H1 (cell line): ENCODE results near the gene RPUSD1. TPM values are rescaled to one million over a fixed set of nuclear protein-coding genes. Genes with fewer than 3 reads are reported as not detected.

Experiments used
- CTCF ChIA-PET: fragments of 300-600 bp; sonication (Branson Sonifier 250); formaldehyde crosslinking; loops from one replicate; lab custom pipeline; 2021; ENCODE audit not compliant: partially characterized antibody; lab: Charles Lee
- POLR2A ChIA-PET: fragments of 300-600 bp; sonication (Branson Sonifier 250); formaldehyde crosslinking; loops from one replicate; lab custom pipeline; 2021; ENCODE audit warnings: inconsistent platforms; ENCODE audit not compliant: partially characterized antibody; lab: Charles Lee
- DNase-seq, 2 experiments: peaks; one replicate each; pipeline versions ENCODE4 v3.0.0 to v3.0.0-alpha.2; 2010 to 2022; ENCODE audit warnings: low spot score in 2 of 2, low read depth in 1 of 2, mixed read lengths in 1 of 2
- FAIRE-seq: peaks from 2 replicates; lab custom pipeline; 2011; peaks lifted over from hg19 to GRCh38; lab: Jason Lieb, UNC
- H2AFZ ChIP-seq: 2 replicates; pipeline ENCODE4 v1.8.1; 2012; ENCODE audit warnings: low read length, inconsistent platforms
- H2AK5ac ChIP-seq: 2 replicates; pipeline ENCODE4 v1.6.1; 2013; ENCODE audit warnings: low read depth, low read length
- H2BK120ac ChIP-seq: replicated peaks from 2 replicates; pipeline ENCODE3; 2013; ENCODE audit warnings: low read depth, low read length, inconsistent platforms
- H2BK12ac ChIP-seq: 2 replicates; pipeline ENCODE4 v1.6.1; 2013; ENCODE audit warnings: low read depth, low read length
- H2BK15ac ChIP-seq: 2 replicates; pipeline ENCODE4 v1.6.1; 2013; ENCODE audit warnings: low read length
- H2BK20ac ChIP-seq: 2 replicates; pipeline ENCODE4 v1.6.1; 2013; ENCODE audit warnings: low read length
- H2BK5ac ChIP-seq: 2 replicates; pipeline ENCODE4 v1.6.1; 2013; ENCODE audit warnings: low read depth, low read length
- H3K14ac ChIP-seq: 2 replicates; pipeline ENCODE4 v1.6.1; 2013; ENCODE audit warnings: inconsistent platforms; ENCODE audit not compliant: insufficient read length
- H3K18ac ChIP-seq: 2 replicates; pipeline ENCODE4 v1.6.1; 2013; ENCODE audit warnings: low read length; ENCODE audit errors: extremely low read depth
- H3K23ac ChIP-seq: 2 replicates; pipeline ENCODE4 v1.6.1; 2013; ENCODE audit warnings: inconsistent platforms; ENCODE audit not compliant: insufficient read length
- H3K23me2 ChIP-seq: 2 replicates; pipeline ENCODE4 v1.6.1; 2013; ENCODE audit warnings: low read depth, low read length
- H3K27ac ChIP-seq: 2 replicates; pipeline ENCODE4 v1.6.1; 2011; ENCODE audit warnings: low read depth, low read length, inconsistent platforms
- H3K27me3 ChIP-seq, 4 experiments: replicated peaks in 1 of 4; 1 replicate in 1 of 4; 2 replicates in 3 of 4; pipeline versions ENCODE4 v1.6.1 to v1.8.1; 2011 to 2013; ENCODE audit warnings: low read length in 3 of 4, mild to moderate bottlenecking in 3 of 4, inconsistent platforms in 2 of 4, mixed read lengths in 2 of 4, moderate library complexity in 1 of 4; ENCODE audit not compliant: control insufficient read depth in 3 of 4, insufficient read depth in 3 of 4; ENCODE audit errors: extremely low read depth in 1 of 4
- H3K36me3 ChIP-seq, 4 experiments: 2 replicates each; pipeline versions ENCODE4 v1.6.1 to v1.8.1; 2011 to 2013; ENCODE audit warnings: mild to moderate bottlenecking in 4 of 4, low read length in 3 of 4, moderate library complexity in 2 of 4, control low read depth in 1 of 4, inconsistent platforms in 1 of 4; ENCODE audit not compliant: insufficient read depth in 4 of 4, control insufficient read depth in 2 of 4
- H3K4ac ChIP-seq: replicated peaks from 2 replicates; pipeline ENCODE3; 2013; ENCODE audit warnings: low read length, low read depth, mixed read lengths, inconsistent platforms; ENCODE audit not compliant: insufficient read length
- H3K4me1 ChIP-seq, 4 experiments: replicated peaks in 1 of 4; 1 replicate in 1 of 4; 2 replicates in 3 of 4; pipeline versions ENCODE4 v1.6.1 to v1.8.1; 2011 to 2013; ENCODE audit warnings: low read length in 3 of 4, inconsistent platforms in 2 of 4, mixed read lengths in 1 of 4; ENCODE audit not compliant: insufficient read depth in 4 of 4, control insufficient read depth in 3 of 4
- H3K4me2 ChIP-seq, 2 experiments: 2 replicates each; pipeline versions ENCODE4 v1.6.1 to v1.8.1; 2011 to 2013; ENCODE audit warnings: low read depth in 2 of 2, low read length in 2 of 2, control low read depth in 1 of 2, inconsistent platforms in 1 of 2, mild to moderate bottlenecking in 1 of 2; ENCODE audit not compliant: insufficient read depth in 1 of 2
- H3K4me3 ChIP-seq, 4 experiments: fragments of 200-600, 300-600 bp in 1 of 4; sonication (generic), shearing (Covaris generic), sonication (Bioruptor Twin) in 1 of 4; 2 replicates each; pipeline versions ENCODE4 v1.5.1 to v1.8.1; 2011 to 2016; ENCODE audit warnings: low read length in 4 of 4, low read depth in 3 of 4, control low read depth in 2 of 4, inconsistent platforms in 2 of 4, mild to moderate bottlenecking in 2 of 4, mixed read lengths in 1 of 4, moderate library complexity in 1 of 4; ENCODE audit not compliant: insufficient read depth in 2 of 4; ENCODE audit errors: extremely low read depth in 1 of 4
- H3K56ac ChIP-seq: replicated peaks from 2 replicates; pipeline ENCODE3; 2013; ENCODE audit warnings: low read depth, mild to moderate bottlenecking, mixed read lengths, low read length, inconsistent platforms; ENCODE audit not compliant: insufficient read length
- H3K79me1 ChIP-seq: 2 replicates; pipeline ENCODE4 v1.6.1; 2013; ENCODE audit warnings: low read depth, low read length, control low read depth
- H3K79me2 ChIP-seq, 2 experiments: 2 replicates each; pipeline versions ENCODE4 v1.6.1 to v1.8.1; 2012 to 2013; ENCODE audit warnings: low read length in 2 of 2, mild to moderate bottlenecking in 2 of 2, inconsistent platforms in 1 of 2; ENCODE audit not compliant: insufficient read depth in 2 of 2, control insufficient read depth in 1 of 2
- H3K9ac ChIP-seq, 4 experiments: replicated peaks in 1 of 4; 1 replicate in 1 of 4; 2 replicates in 3 of 4; pipeline versions ENCODE4 v1.6.1 to v1.8.1; 2011 to 2013; ENCODE audit warnings: low read depth in 3 of 4, low read length in 3 of 4, control low read depth in 2 of 4, mild to moderate bottlenecking in 2 of 4, moderate library complexity in 2 of 4, inconsistent platforms in 1 of 4; ENCODE audit errors: extremely low read depth in 1 of 4
- H3K9me3 ChIP-seq, 2 experiments: 2 replicates each; pipeline versions ENCODE4 v1.6.1 to v1.8.1; 2012 to 2013; ENCODE audit warnings: mild to moderate bottlenecking in 2 of 2, moderate library complexity in 2 of 2, control low read depth in 1 of 2, inconsistent platforms in 1 of 2, low read depth in 1 of 2, low read length in 1 of 2, mixed read lengths in 1 of 2; ENCODE audit not compliant: insufficient read depth in 2 of 2
- H4K20me1 ChIP-seq, 2 experiments: replicated peaks in 1 of 2; 2 replicates each; pipeline versions ENCODE3 to v1.8.1; 2011 to 2013; ENCODE audit warnings: inconsistent platforms in 2 of 2, low read length in 2 of 2, mild to moderate bottlenecking in 1 of 2; ENCODE audit not compliant: insufficient read depth in 2 of 2, control insufficient read depth in 1 of 2
- H4K5ac ChIP-seq: 2 replicates; pipeline ENCODE4 v1.6.1; 2013; ENCODE audit warnings: low read length, low read depth, mixed read lengths, inconsistent platforms; ENCODE audit not compliant: insufficient read length
- H4K8ac ChIP-seq: 2 replicates; pipeline ENCODE4 v1.8.0; 2013; ENCODE audit warnings: mild to moderate bottlenecking, moderate library complexity, low read length, inconsistent platforms; ENCODE audit not compliant: insufficient read depth; ENCODE audit errors: extremely low read depth
- H4K91ac ChIP-seq: replicated peaks from 2 replicates; pipeline ENCODE3; 2013; ENCODE audit warnings: low read length, mixed read lengths, inconsistent platforms; ENCODE audit not compliant: insufficient read length
- EGR1 ChIP-seq: IDR thresholded peaks from 2 replicates; pipeline ENCODE4 v1.6.1; 2011; ENCODE audit warnings: low read depth, low read length, borderline replicate concordance
- GABPA ChIP-seq: IDR thresholded peaks from 2 replicates; pipeline ENCODE4 v1.6.1; 2011; ENCODE audit warnings: mild to moderate bottlenecking, low read length, moderate library complexity, borderline replicate concordance; ENCODE audit not compliant: insufficient read depth
- RNF2 ChIP-seq: fragments of 200-900, 300-1000 bp; sonication (generic); IDR thresholded peaks from 2 replicates; pipeline ENCODE4 v1.7.1; 2016; ENCODE audit warnings: borderline replicate concordance, low read depth, mild to moderate bottlenecking, antibody characterized with exemption, low read length; ENCODE audit not compliant: poor library complexity, severe bottlenecking; ENCODE audit errors: missing control alignments
- SIRT6 ChIP-seq: IDR thresholded peaks from one replicate; pipeline ENCODE4 v1.7.1; 2012; ENCODE audit warnings: low read length, inconsistent platforms
- WGBS, 2 experiments: shearing (Covaris generic) in 1 of 2; methylation state at CpG; one replicate each; pipeline versions ENCODE4 v1.1.6 to v1.1.7; 2013 to 2015; ENCODE audit warnings: low lambda C conversion rate in 2 of 2, mixed read lengths in 2 of 2, inconsistent platforms in 1 of 2, low coverage in 1 of 2, missing lambda C conversion rate in 1 of 2; ENCODE audit not compliant: insufficient replicate concordance in 2 of 2, insufficient coverage in 1 of 2, insufficient read length in 1 of 2; ENCODE audit errors: extremely low coverage in 1 of 2, missing lambda C conversion rate in 1 of 2; 5-methylcytosine and 5-hydroxymethylcytosine counted together
- polyA plus RNA-seq, 7 experiments: library from polyadenylated mRNA; depleted of rRNA in 3 of 7; stranded (reverse) in 5 of 7; unstranded in 2 of 7; fragments of >200 nt in 5 of 7; fragments of 200-250 nt in 2 of 7; gene quantifications; 1 replicate in 5 of 7; 2 replicates in 1 of 7; 4 replicates in 1 of 7; pipeline versions ENCODE4 v1.2.1 to v1.2.3, GENCODE V29; 2011 to 2013; ENCODE audit warnings: missing spikeins in 2 of 7, mixed read lengths in 2 of 7
- total RNA-seq: library from RNA; stranded (reverse); fragmentation: NEBNext Ultra II Directional; extraction: Animal tissue kit (Norgen Biotek cat#: 25700); gene quantifications from 2 replicates; pipeline ENCODE4 v1.2.1, GENCODE V29; 2021

The RPUSD1 gene
- total and polyA plus RNA-seq, 2 of the 8 experiments (the other 6 are each of a cell fraction or from before 2014, with no cell fraction given): 32.2 to 61.8 TPM

- CTCF ChIA-PET: interaction anchor here (1.0 to 5.0 kb wide), 6 partner anchors 12 to 48 kb away, joined by 3 to 38 read pairs (median 6); partner anchors contain the start of gene CCDC78
- Histone ChIP-seq H2BK5ac (no peak overlapping the region), H3K4me2 (no peak overlapping the region), H3K18ac (no peak overlapping the region), H2BK120ac (no peak overlapping the region), H3K27me3 (no peaks in the 10 kb centered on the region), H4K5ac (no peak overlapping the region), H3K79me1 (no peaks in the 10 kb centered on the region), H2BK20ac (no peak overlapping the region), H3K4me1 (peaks cover 0 to 2% (median 0%) of the 10 kb centered on the region in 4 experiments; a peak in 1 of 7 replicates), H3K27ac (no peak overlapping the region), H4K8ac (no peak overlapping the region), H2AFZ (no peak overlapping the region)
- POLR2A ChIA-PET: interaction anchor here (0.7 to 2.9 kb wide), 8 partner anchors 8 to 42 kb away, joined by 3 to 8 read pairs (median 5); partner anchors contain the start of gene CIAO3
- TF ChIP-seq SIRT6 (no peak), EGR1 (no peak), GABPA (no peak), RNF2 (no peak)
- TF ChIP-seq, all 59 proteins: peak for 0
- FAIRE-seq (no peak), DNase-seq (no peak)
- H4K91ac ChIP-seq: no peak overlapping the region
- WGBS, 2 experiments: 89% methylated on average over 14 of the region's 15 CpGs; no CpG with 5 or more reads in 1 of the 2 experiments
- no peak overlapping the region for H3K4ac ChIP-seq
- no peak overlapping the region for H3K14ac ChIP-seq
- H2BK12ac ChIP-seq: no peak overlapping the region
- H4K20me1 ChIP-seq: no peaks in the 10 kb centered on the region
- no peaks in the 10 kb centered on the region for H3K23me2 ChIP-seq
- no peak overlapping the region for H3K56ac ChIP-seq
- H3K23ac ChIP-seq: no peak overlapping the region
- no peak overlapping the region for H3K4me3 ChIP-seq
- H2AK5ac ChIP-seq: 0 out of 2 replicates have a peak overlapping the region, but pooled peaks have one; percentile 1
- no peaks in the 10 kb centered on the region for H3K36me3 ChIP-seq
- no peaks in the 10 kb centered on the region for H3K79me2 ChIP-seq
- H2BK15ac ChIP-seq: no peak overlapping the region
- H3K9me3 ChIP-seq: 0 out of 4 replicates have a peak, but pooled peaks cover 0 to 3% of the 10 kb centered on the region in 2 experiments
- H3K9ac ChIP-seq: no peak overlapping the region
These were observed 28.1 kb downstream of the RPUSD1 start for GRCh38 chr16:760065-760464.
